Glutamatergic neuron (in vitro differentiated cells): ENCODE results near the gene ATOH1. TPM values are rescaled to one million over a fixed set of nuclear protein-coding genes. Genes with fewer than 3 reads are reported as not detected.

Experiments used
- DNase-seq: peaks from one replicate; pipeline ENCODE4 v3.0.0; 2022
- H3K27ac Mint-ChIP-seq: one replicate; pipeline ENCODE4 v1.8.0; 2020; ENCODE audit warnings: mild to moderate bottlenecking, mixed read lengths, inconsistent platforms; ENCODE audit not compliant: unreplicated experiment
- H3K27me3 Mint-ChIP-seq: one replicate; pipeline ENCODE4 v1.8.0; 2020; ENCODE audit warnings: mild to moderate bottlenecking, moderate library complexity, mixed read lengths, inconsistent platforms; ENCODE audit not compliant: unreplicated experiment
- H3K36me3 Mint-ChIP-seq: one replicate; pipeline ENCODE4 v1.8.0; 2020; ENCODE audit warnings: mild to moderate bottlenecking, mixed read lengths, inconsistent platforms; ENCODE audit not compliant: unreplicated experiment
- H3K4me1 Mint-ChIP-seq: one replicate; pipeline ENCODE4 v1.8.0; 2020; ENCODE audit warnings: mild to moderate bottlenecking, low read depth, mixed read lengths, inconsistent platforms; ENCODE audit not compliant: unreplicated experiment
- H3K4me3 Mint-ChIP-seq: one replicate; pipeline ENCODE4 v1.8.0; 2020; ENCODE audit warnings: mild to moderate bottlenecking, mixed read lengths, inconsistent platforms; ENCODE audit not compliant: unreplicated experiment
- H3K9me3 Mint-ChIP-seq: one replicate; pipeline ENCODE4 v1.8.0; 2020; ENCODE audit warnings: mild to moderate bottlenecking, moderate library complexity, mixed read lengths, inconsistent platforms; ENCODE audit not compliant: unreplicated experiment
- CTCF ChIP-seq: fragments of 200-600 bp; sonication (generic); IDR thresholded peaks from one replicate; pipeline ENCODE4 v1.5.0; 2021; ENCODE audit not compliant: partially characterized antibody, unreplicated experiment
- long read RNA-seq: library from polyadenylated mRNA; unstranded; transcript quantifications from one replicate; pipeline ENCODE4 v2.0.0, GENCODE V29; 2020; ENCODE audit not compliant: unreplicated experiment
- total RNA-seq: library from RNA; stranded (reverse); fragmentation: NEBNext Ultra II Directional; extraction: Animal tissue kit (Norgen Biotek cat#: 25700); gene quantifications from one replicate; pipeline ENCODE4 v1.2.1, GENCODE V29; 2021; ENCODE audit not compliant: unreplicated experiment

ATOH1 gene
- total RNA-seq = not detected
- long read RNA-seq = 0 reads

GRCh38 chr4:93828332-93828994, at the start of gene ATOH1:
ATOH1 (plus strand) TSS chr4:93828753; CDS start chr4:93828927, 174 bp downstream.
- H3K4me1 Mint-ChIP-seq = peaks cover 9% of the 10 kb centered on the region
- peaks cover 16% of the 10 kb centered on the region for H3K9me3 Mint-ChIP-seq

DNA sequence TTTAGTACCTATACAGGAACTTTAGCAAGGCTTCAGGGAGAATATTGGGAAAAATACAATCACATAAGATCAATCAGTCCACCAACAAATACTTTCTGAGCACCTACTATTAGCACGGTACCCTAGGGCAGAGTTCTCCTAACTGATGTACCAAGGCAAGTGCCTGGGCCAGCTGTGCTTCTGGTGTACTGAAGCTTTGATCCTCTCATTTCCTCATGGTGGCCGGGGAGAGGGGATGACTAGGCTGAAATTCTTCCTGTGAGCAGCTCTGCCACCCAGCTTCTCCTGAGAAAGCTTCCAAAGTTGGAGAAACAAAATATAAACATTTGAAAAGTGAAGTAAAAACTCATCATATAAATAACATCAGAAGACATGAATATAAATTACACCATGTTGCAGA, 49.3 kb upstream of the ATOH1 start:
- no peak for TF ChIP-seq CTCF
- no peaks in the 10 kb centered on the region for H3K4me1 Mint-ChIP-seq
- no peaks in the 10 kb centered on the region for H3K36me3 Mint-ChIP-seq
- DNase-seq = no peak
- no peaks in the 10 kb centered on the region for H3K9me3 Mint-ChIP-seq
- no peak overlapping the region for H3K27ac Mint-ChIP-seq
- H3K4me3 Mint-ChIP-seq = no peak overlapping the region
- peaks cover 2% of the 10 kb centered on the region for H3K27me3 Mint-ChIP-seq

More at GRCh38 chr4:93828332-93828994, at the start of gene ATOH1:
- peak; percentile 65 for DNase-seq
- Mint-ChIP-seq H3K27me3 (peaks cover 32% of the 10 kb centered on the region), H3K36me3 (peaks cover 5% of the 10 kb centered on the region), H3K4me3 (peak within 1 kb of the TSS; percentile 89), H3K27ac (no peak within 1 kb of the TSS)
- TF ChIP-seq CTCF = no peak

DNA sequence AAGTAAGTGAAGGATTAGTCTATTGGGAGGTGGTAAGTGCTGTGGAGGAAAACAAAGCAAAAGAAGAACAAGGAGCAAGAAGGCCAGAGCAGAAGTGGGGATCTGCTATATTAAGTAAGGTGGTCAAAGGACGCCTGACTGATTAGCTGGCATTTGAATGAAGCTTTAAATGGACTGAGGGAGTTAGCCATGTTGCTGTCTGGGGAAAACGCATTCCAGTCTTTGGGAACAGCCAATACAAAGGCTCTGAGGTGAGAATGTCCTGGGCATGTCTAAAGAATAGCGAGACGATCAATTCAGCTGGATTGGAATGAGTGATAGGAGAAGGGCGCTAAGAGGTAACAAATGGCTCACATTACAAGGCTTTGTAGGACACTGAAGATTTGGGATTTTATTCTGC, 48.5 kb upstream of the ATOH1 start:
- Mint-ChIP-seq H3K36me3 (no peaks in the 10 kb centered on the region), H3K4me1 (no peaks in the 10 kb centered on the region), H3K9me3 (no peaks in the 10 kb centered on the region), H3K27ac (no peak overlapping the region), H3K27me3 (peaks cover 2% of the 10 kb centered on the region), H3K4me3 (no peak overlapping the region)
- no peak for TF ChIP-seq CTCF
- DNase-seq = no peak

- H3K9me3 Mint-ChIP-seq = no peaks in the 10 kb centered on the region
- DNase-seq = no peak
- H3K27me3 Mint-ChIP-seq = peaks cover 2% of the 10 kb centered on the region
- H3K27ac Mint-ChIP-seq = no peak overlapping the region
- no peak overlapping the region for H3K4me3 Mint-ChIP-seq
- H3K4me1 Mint-ChIP-seq = no peaks in the 10 kb centered on the region
- no peak for TF ChIP-seq CTCF
- H3K36me3 Mint-ChIP-seq = no peaks in the 10 kb centered on the region
Observed at GRCh38 chr4:93781198-93781597, 47.4 kb upstream of the ATOH1 start.

GRCh38 chr4:93786149-93786548, 42.4 kb upstream of the ATOH1 start:
- H3K4me3 Mint-ChIP-seq = no peak overlapping the region
- H3K9me3 Mint-ChIP-seq = no peaks in the 10 kb centered on the region
- no peaks in the 10 kb centered on the region for H3K4me1 Mint-ChIP-seq
- no peak for DNase-seq
- no peak for TF ChIP-seq CTCF
- H3K36me3 Mint-ChIP-seq = no peaks in the 10 kb centered on the region
- no peak overlapping the region for H3K27ac Mint-ChIP-seq
- H3K27me3 Mint-ChIP-seq = no peaks in the 10 kb centered on the region
